Measurements from ENCODE around the gene ITIH5. TPM values are rescaled to one million over a fixed set of nuclear protein-coding genes. Genes with fewer than 3 reads are reported as not detected.

The ITIH5 gene
- total and polyA plus RNA-seq, 2 of the 8 experiments (the other 6 are each of a cell fraction or from before 2014, with no cell fraction given): 5.8 to 7.6 TPM

GRCh38 chr10:7520507-7521485, 146.0 kb downstream of the ITIH5 start:
- Histone ChIP-seq H2BK20ac (ENCODE audit: low read length) (no peak overlapping the region), H4K5ac (ENCODE audit: insufficient read length, low read depth, low read length) (no peak overlapping the region), H2BK15ac (ENCODE audit: low read length) (no peak overlapping the region), H3K79me2 (ENCODE audit: control insufficient read depth in 1 of 2, insufficient read depth in 2 of 2, low read length in 2 of 2) (no peaks in the 10 kb centered on the region), H2AK5ac (ENCODE audit: low read depth, low read length) (no peak overlapping the region), H2BK5ac (ENCODE audit: low read depth, low read length) (no peak overlapping the region), H3K18ac (ENCODE audit: extremely low read depth, low read length) (no peak overlapping the region; the same call in 1 of the 2 replicates), H3K4ac (replicated peaks; ENCODE audit: insufficient read length, low read depth, low read length) (no peak overlapping the region), H3K23me2 (ENCODE audit: low read depth, low read length) (no peaks in the 10 kb centered on the region; the same call in 1 of the 2 replicates), H3K4me1 (replicated peaks in 1 of 4; ENCODE audit: control insufficient read depth in 3 of 4, insufficient read depth in 4 of 4, low read length in 3 of 4) (no peaks in the 10 kb centered on the region; a peak in 1 of 7 replicates), H3K9me3 (ENCODE audit: insufficient read depth in 2 of 2, low read depth in 1 of 2, low read length in 1 of 2) (no peaks in the 10 kb centered on the region), H2BK12ac (ENCODE audit: low read depth, low read length) (no peak overlapping the region), H4K91ac (replicated peaks; ENCODE audit: insufficient read length, low read length) (no peak overlapping the region), H3K9ac (replicated peaks in 1 of 4; ENCODE audit: extremely low read depth in 1 of 4, low read depth in 3 of 4, low read length in 3 of 4) (no peak overlapping the region), H3K14ac (ENCODE audit: insufficient read length) (no peak overlapping the region), H3K36me3 (ENCODE audit: control insufficient read depth in 2 of 4, insufficient read depth in 4 of 4, low read length in 3 of 4) (no peaks in the 10 kb centered on the region), H3K79me1 (ENCODE audit: low read depth, low read length) (no peaks in the 10 kb centered on the region), H4K8ac (ENCODE audit: extremely low read depth, insufficient read depth, low read length) (peak overlapping the region; percentile 23; the same call in 1 of the 2 replicates), H2BK120ac (replicated peaks; ENCODE audit: low read depth, low read length) (no peak overlapping the region), H3K4me2 (ENCODE audit: insufficient read depth in 1 of 2, low read depth in 2 of 2, low read length in 2 of 2) (no peak overlapping the region), H4K20me1 (replicated peaks in 1 of 2; ENCODE audit: control insufficient read depth in 1 of 2, insufficient read depth in 2 of 2, low read length in 2 of 2) (no peaks in the 10 kb centered on the region), H3K4me3 (ENCODE audit: extremely low read depth in 1 of 4, insufficient read depth in 2 of 4, low read depth in 3 of 4, low read length in 4 of 4) (no peak overlapping the region), H3K27me3 (replicated peaks in 1 of 4; ENCODE audit: control insufficient read depth in 3 of 4, extremely low read depth in 1 of 4, insufficient read depth in 3 of 4, low read length in 3 of 4) (no peaks in the 10 kb centered on the region), H3K23ac (ENCODE audit: insufficient read length) (no peak overlapping the region), H3K27ac (ENCODE audit: low read depth, low read length) (no peak overlapping the region), H2AFZ (ENCODE audit: low read length) (no peak overlapping the region), H3K56ac (replicated peaks; ENCODE audit: insufficient read length, low read depth, low read length) (no peak overlapping the region)
- FAIRE-seq (no peak), DNase-seq (ENCODE audit: low read depth in 1 of 2, low spot score in 2 of 2) (no peak)
- ChIA-PET POLR2A (ENCODE audit: partially characterized antibody) (no interaction called here), CTCF (ENCODE audit: partially characterized antibody) (interaction anchor here (0.7 to 6.3 kb wide), 3 partner anchors 9 to 245 kb away, joined by 3 to 88 read pairs (median 3); no protein-coding TSS in a partner anchor)
- 90% methylated on average over 10 of the region's 11 CpGs; no CpG with 5 or more reads in 1 of the 2 experiments for WGBS, 2 experiments (ENCODE audit: extremely low coverage in 1 of 2, insufficient coverage in 1 of 2, insufficient read length in 1 of 2, insufficient replicate concordance in 2 of 2, low coverage in 1 of 2, low lambda C conversion rate in 2 of 2, missing lambda C conversion rate in 1 of 2)
- no peak for TF ChIP-seq CHD2 (IDR thresholded peaks at IDR 0.05; ENCODE audit: low read length)
- TF ChIP-seq SP1 (IDR thresholded peaks at IDR 0.05; ENCODE audit: low read depth, low read length): no peak
- no peak for TF ChIP-seq CBX8 (IDR thresholded peaks at IDR 0.05; ENCODE audit: borderline replicate concordance, low read depth, low read length)
- no peak for TF ChIP-seq POU5F1 (IDR thresholded peaks at IDR 0.05; ENCODE audit: low read depth, low read length)
- no peak for TF ChIP-seq RAD21 (IDR thresholded peaks at IDR 0.05 in 1 of 2, conservative IDR thresholded peaks at IDR 0.05 in 1 of 2; ENCODE audit: low read depth in 2 of 2, low read length in 2 of 2)

All from H1 (cell line).